ENCODE data around the gene NTRK2. TPM values are rescaled to one million over a fixed set of nuclear protein-coding genes. Genes with fewer than 3 reads are reported as not detected.
A peak's percentile ranks its signal among the peaks of the same experiment; 100 is the strongest.

NTRK2 gene
- total and polyA plus RNA-seq, 2 donors, result 7.7 to 56.7 TPM

- H3K27ac ChIP-seq (ENCODE audit: low read depth), result no peak overlapping the region
- DNase-seq (ENCODE audit: extremely low spot score), result no peak
- H3K36me3 ChIP-seq (ENCODE audit: insufficient read depth), result no peaks in the 10 kb centered on the region
- H3K4me1 ChIP-seq (ENCODE audit: insufficient read depth), result no peaks in the 10 kb centered on the region
- 92% methylated on average over 2 of the region's 2 CpGs for WGBS
- H3K4me3 ChIP-seq (ENCODE audit: low read depth, low read length), result no peak overlapping the region
Observed at GRCh38 chr9:84698323-84698722, 28.8 kb downstream of the NTRK2 start.

GRCh38 chr9:84699984-84700383 lies 30.5 kb downstream of the NTRK2 start:
- 71% methylated on average over 1 of the region's 1 CpG for WGBS
- DNase-seq (ENCODE audit: extremely low spot score), result no peak

GRCh38 chr9:84701801-84702200 lies 32.3 kb downstream of the NTRK2 start:
- WGBS, result 92% methylated on average over 6 of the region's 6 CpGs
- H3K4me1 ChIP-seq (ENCODE audit: insufficient read depth), result no peaks in the 10 kb centered on the region
- H3K4me3 ChIP-seq (ENCODE audit: low read depth, low read length), result no peak overlapping the region
- H3K27ac ChIP-seq (ENCODE audit: low read depth), result no peak overlapping the region
- DNase-seq (ENCODE audit: extremely low spot score), result no peak
- H3K36me3 ChIP-seq (ENCODE audit: insufficient read depth), result no peaks in the 10 kb centered on the region

More at GRCh38 chr9:84699984-84700383, 30.5 kb downstream of the NTRK2 start:
- H3K4me3 ChIP-seq (ENCODE audit: low read depth, low read length), result no peak overlapping the region
- H3K27ac ChIP-seq (ENCODE audit: low read depth), result no peak overlapping the region
- no peaks in the 10 kb centered on the region for H3K4me1 ChIP-seq (ENCODE audit: insufficient read depth)
- H3K36me3 ChIP-seq (ENCODE audit: insufficient read depth), result no peaks in the 10 kb centered on the region

DNA sequence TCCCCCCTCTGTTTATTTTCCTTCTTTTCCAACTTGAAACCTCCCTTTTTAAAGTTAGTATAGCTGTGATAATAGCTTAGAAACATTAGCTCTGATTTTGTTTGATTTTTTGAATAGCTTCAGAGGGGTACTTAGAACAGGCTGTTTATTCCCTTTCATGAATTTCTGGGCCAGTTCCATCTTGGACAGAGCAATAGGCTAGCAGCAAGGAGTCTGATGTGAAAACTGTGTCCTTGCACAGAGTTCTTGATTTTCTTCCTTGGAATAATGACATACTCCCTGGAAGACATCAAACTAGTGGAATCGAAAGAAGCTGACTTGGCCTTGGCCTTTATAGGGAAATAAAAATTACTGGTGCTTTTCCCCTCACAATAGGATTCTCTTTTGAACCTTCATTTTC lies 32.9 kb downstream of the NTRK2 start:
- H3K36me3 ChIP-seq (ENCODE audit: insufficient read depth), result no peaks in the 10 kb centered on the region
- H3K4me1 ChIP-seq (ENCODE audit: insufficient read depth), result no peaks in the 10 kb centered on the region
- WGBS, result 61% methylated on average over 1 of the region's 1 CpG
- no peak overlapping the region for H3K4me3 ChIP-seq (ENCODE audit: low read depth, low read length)
- no peak overlapping the region for H3K27ac ChIP-seq (ENCODE audit: low read depth)
- DNase-seq (ENCODE audit: extremely low spot score), result no peak

DNA sequence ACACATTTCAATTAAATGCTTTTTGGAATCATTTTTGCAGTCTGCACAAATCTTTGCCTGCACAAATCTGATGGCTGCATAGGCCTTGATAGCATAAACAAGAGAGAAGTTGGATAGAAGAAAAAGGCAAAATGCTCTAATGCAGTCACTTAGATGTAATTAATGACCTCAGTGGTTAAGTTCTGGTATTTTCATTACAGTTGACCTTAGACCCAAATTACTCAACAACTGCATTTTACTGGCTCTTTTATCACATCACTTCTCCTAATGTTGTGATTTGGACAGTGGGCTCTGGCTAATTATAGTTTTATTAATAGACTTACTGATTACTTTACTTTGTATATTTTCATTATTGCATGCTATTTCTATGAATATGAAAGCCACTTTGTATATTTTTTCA lies 34.3 kb downstream of the NTRK2 start:
- DNase-seq (ENCODE audit: extremely low spot score), result no peak
- Histone ChIP-seq H3K27ac (ENCODE audit: low read depth) (no peak overlapping the region), H3K36me3 (ENCODE audit: insufficient read depth) (no peaks in the 10 kb centered on the region), H3K4me1 (ENCODE audit: insufficient read depth) (no peaks in the 10 kb centered on the region), H3K4me3 (ENCODE audit: low read depth, low read length) (no peak overlapping the region)

DNA sequence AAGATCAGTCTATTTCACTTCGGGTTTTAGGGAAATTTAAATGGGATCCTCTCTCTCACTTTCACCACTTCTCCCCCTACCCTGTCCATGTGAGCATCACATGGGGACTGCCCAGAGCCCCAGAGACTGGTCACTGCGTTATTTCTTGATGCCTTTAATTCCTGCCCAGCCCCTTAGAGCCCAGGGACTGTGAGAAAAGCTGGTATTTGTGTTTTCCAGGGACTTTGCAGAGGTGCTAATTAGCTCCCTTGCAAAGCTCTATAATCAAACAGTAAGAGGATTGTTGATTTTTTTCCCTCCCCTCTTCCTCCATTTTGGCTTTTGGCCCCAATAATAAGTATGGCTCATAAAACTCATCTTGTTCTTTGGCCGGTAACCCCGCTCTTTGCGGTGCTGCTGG lies 35.6 kb downstream of the NTRK2 start:
- 63% methylated on average over 5 of the region's 5 CpGs for WGBS
- H3K4me1 ChIP-seq (ENCODE audit: insufficient read depth), result no peaks in the 10 kb centered on the region
- DNase-seq (ENCODE audit: extremely low spot score), result no peak
- H3K4me3 ChIP-seq (ENCODE audit: low read depth, low read length), result no peak overlapping the region
- H3K27ac ChIP-seq (ENCODE audit: low read depth), result no peak overlapping the region
- H3K36me3 ChIP-seq (ENCODE audit: insufficient read depth), result no peaks in the 10 kb centered on the region

DNA sequence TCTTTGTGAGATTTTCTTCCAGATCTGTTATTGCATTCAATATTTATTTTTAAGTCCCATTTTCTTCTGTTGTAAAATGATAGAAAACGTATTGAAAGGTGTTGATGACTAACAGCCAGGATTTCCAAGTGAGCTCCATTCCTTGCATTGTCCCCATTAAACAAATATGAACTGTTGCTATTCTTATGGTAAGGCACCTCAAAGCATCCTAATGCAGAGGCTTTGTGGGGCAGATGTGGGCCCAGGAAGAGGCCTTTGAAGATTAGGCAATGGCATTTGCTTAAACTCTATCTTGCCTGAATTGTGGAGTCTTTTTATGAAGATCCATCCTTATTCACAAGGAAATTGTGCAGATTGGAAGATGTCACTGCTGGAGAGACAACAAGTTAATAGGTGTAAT lies 38.9 kb downstream of the NTRK2 start:
- Histone ChIP-seq H3K27ac (ENCODE audit: low read depth) (no peak overlapping the region), H3K4me1 (ENCODE audit: insufficient read depth) (no peaks in the 10 kb centered on the region), H3K4me3 (ENCODE audit: low read depth, low read length) (no peak overlapping the region), H3K36me3 (ENCODE audit: insufficient read depth) (no peaks in the 10 kb centered on the region)
- no peak for DNase-seq (ENCODE audit: extremely low spot score)
- 86% methylated on average over 1 of the region's 1 CpG for WGBS

DNA sequence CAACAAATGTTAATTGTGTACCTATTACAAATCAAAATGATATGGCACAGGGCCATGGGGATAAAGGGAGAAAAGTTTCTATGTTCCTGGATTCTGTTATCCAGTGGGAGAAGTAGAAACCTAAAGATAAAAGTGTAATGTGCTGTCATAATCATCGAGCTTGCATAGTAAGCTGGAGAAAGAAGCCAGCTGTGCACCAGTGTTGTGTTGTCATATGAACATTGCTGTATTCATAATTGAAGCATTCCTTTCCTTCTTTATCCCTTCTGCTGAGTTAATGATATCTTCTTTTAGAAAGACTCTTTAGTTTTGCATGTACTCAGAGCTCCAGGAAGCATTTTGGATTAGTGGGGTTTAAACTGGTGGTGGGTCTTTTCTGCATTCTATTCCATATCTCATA lies 39.5 kb downstream of the NTRK2 start:
- no peak overlapping the region for H3K27ac ChIP-seq (ENCODE audit: low read depth)
- WGBS, result 42% methylated on average over 1 of the region's 1 CpG

GRCh38 chr9:84710701-84711397 lies 41.3 kb downstream of the NTRK2 start:
- WGBS, result 75% methylated on average over 4 of the region's 4 CpGs
- DNase-seq (ENCODE audit: extremely low spot score), result no peak
- Histone ChIP-seq H3K4me3 (ENCODE audit: low read depth, low read length) (no peak overlapping the region), H3K27ac (ENCODE audit: low read depth) (no peak overlapping the region), H3K4me1 (ENCODE audit: insufficient read depth) (no peaks in the 10 kb centered on the region), H3K36me3 (ENCODE audit: insufficient read depth) (no peaks in the 10 kb centered on the region)

More for the DNA sequence above, 39.5 kb downstream of the NTRK2 start:
- no peak for DNase-seq (ENCODE audit: extremely low spot score)
- Histone ChIP-seq H3K4me3 (ENCODE audit: low read depth, low read length) (no peak overlapping the region), H3K4me1 (ENCODE audit: insufficient read depth) (no peaks in the 10 kb centered on the region), H3K36me3 (ENCODE audit: insufficient read depth) (no peaks in the 10 kb centered on the region)

GRCh38 chr9:84711398-84711777 lies 41.9 kb downstream of the NTRK2 start:
- no peak for DNase-seq (ENCODE audit: extremely low spot score)
- Histone ChIP-seq H3K36me3 (ENCODE audit: insufficient read depth) (no peaks in the 10 kb centered on the region), H3K27ac (ENCODE audit: low read depth) (no peak overlapping the region), H3K4me1 (ENCODE audit: insufficient read depth) (no peaks in the 10 kb centered on the region), H3K4me3 (ENCODE audit: low read depth, low read length) (no peak overlapping the region)
- WGBS, result 92% methylated on average over 7 of the region's 7 CpGs

- DNase-seq (ENCODE audit: extremely low spot score), result no peak
- no peak overlapping the region for H3K27ac ChIP-seq (ENCODE audit: low read depth)
- 81% methylated on average over 6 of the region's 6 CpGs for WGBS
- no peaks in the 10 kb centered on the region for H3K36me3 ChIP-seq (ENCODE audit: insufficient read depth)
- H3K4me3 ChIP-seq (ENCODE audit: low read depth, low read length), result no peak overlapping the region
- H3K4me1 ChIP-seq (ENCODE audit: insufficient read depth), result no peaks in the 10 kb centered on the region
Observed at GRCh38 chr9:84711936-84712335, 42.4 kb downstream of the NTRK2 start.

GRCh38 chr9:84716217-84716616 lies 46.7 kb downstream of the NTRK2 start:
- H3K4me1 ChIP-seq (ENCODE audit: insufficient read depth), result no peaks in the 10 kb centered on the region
- H3K27ac ChIP-seq (ENCODE audit: low read depth), result no peak overlapping the region
- no peak overlapping the region for H3K4me3 ChIP-seq (ENCODE audit: low read depth, low read length)
- WGBS, result 89% methylated on average over 3 of the region's 3 CpGs
- no peaks in the 10 kb centered on the region for H3K36me3 ChIP-seq (ENCODE audit: insufficient read depth)
- no peak for DNase-seq (ENCODE audit: extremely low spot score)

DNA sequence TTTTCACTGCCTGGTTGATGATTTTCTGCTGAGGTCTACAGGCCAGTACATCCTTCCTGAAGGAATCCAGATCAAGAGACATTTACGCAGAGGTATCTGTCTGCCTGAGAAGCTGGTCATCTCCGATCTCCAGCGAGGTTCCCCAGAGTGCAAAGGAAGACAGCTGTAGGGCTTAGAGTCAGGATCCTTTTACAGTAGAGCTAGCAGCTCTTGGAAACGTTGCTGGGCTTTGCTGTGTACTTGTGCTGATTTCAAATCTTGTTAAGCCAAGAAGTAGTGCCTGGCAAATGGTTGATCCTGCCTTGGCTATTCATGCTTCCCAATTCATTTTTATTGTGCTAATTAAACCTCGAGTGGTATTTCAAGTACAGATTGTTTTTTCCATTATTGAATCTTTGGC lies 48.9 kb downstream of the NTRK2 start:
- Histone ChIP-seq H3K36me3 (ENCODE audit: insufficient read depth) (no peaks in the 10 kb centered on the region), H3K4me1 (ENCODE audit: insufficient read depth) (no peaks in the 10 kb centered on the region), H3K27ac (ENCODE audit: low read depth) (no peak overlapping the region), H3K4me3 (ENCODE audit: low read depth, low read length) (no peak overlapping the region)
- DNase-seq (ENCODE audit: extremely low spot score), result peak; percentile 13
- WGBS, result 43% methylated on average over 5 of the region's 5 CpGs

- whole genome bisulfite sequencing, result 83% methylated on average over 5 of the region's 5 CpGs
Observed at GRCh38 chr9:84722388-84722989, 53.0 kb downstream of the NTRK2 start.

More at GRCh38 chr9:84722388-84722989, 53.0 kb downstream of the NTRK2 start:
- Histone ChIP-seq H3K36me3 (ENCODE audit: insufficient read depth) (no peaks in the 10 kb centered on the region), H3K4me3 (ENCODE audit: low read depth, low read length) (no peak overlapping the region), H3K27ac (ENCODE audit: low read depth) (no peak overlapping the region), H3K4me1 (ENCODE audit: insufficient read depth) (no peaks in the 10 kb centered on the region)
- DNase-seq (ENCODE audit: extremely low spot score), result no peak
